ENCODE measurements around the gene CELF2. TPM values are rescaled to one million over a fixed set of nuclear protein-coding genes. Genes with fewer than 3 reads are reported as not detected.

The CELF2 gene
- total and polyA plus RNA-seq, 2 of the 4 experiments (the other 2 are of a cell fraction): 3.5 to 6.6 TPM

DNA sequence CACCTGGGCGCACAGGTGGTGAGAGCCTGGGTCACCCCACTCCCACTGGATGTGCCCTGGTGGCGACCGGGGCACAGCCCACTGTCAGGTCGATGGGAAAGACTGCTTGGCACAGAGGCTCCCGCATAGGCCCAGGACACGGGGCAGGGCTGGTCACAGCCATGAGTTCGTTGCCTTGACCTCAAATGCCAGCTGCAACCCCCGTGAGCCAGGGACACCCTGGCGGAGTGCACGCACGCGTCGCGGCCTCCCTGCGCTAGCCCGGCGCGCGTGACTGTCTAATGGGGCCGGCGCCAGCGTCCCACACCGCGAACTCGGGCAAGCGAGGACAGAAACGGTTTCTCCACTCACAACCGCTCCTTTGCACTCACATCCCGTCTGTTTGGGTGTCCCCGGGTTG, 326.4 kb downstream of the CELF2 start:
- BruUV-seq (replicated peaks): no TSS peak
- Histone ChIP-seq H2AFZ (replicated peaks; ENCODE audit: low read length, poor library complexity) (no peak overlapping the region), H3K4me2 (ENCODE audit: low read depth, low read length) (no peak overlapping the region), H3K79me1 (ENCODE audit: low read depth in 1 of 2, low read length in 2 of 2) (no peaks in the 10 kb centered on the region), H4K91ac (ENCODE audit: insufficient read depth, low read depth, low read length) (no peak overlapping the region), H3K56ac (ENCODE audit: extremely low read depth, insufficient read depth, low read length) (no peak overlapping the region), H3K27me3 (ENCODE audit: control insufficient read depth, insufficient read depth, low read length) (no peaks in the 10 kb centered on the region; the same call in 1 of the 2 replicates), H3K4ac (ENCODE audit: low read depth, low read length) (no peak overlapping the region), H3K9ac (ENCODE audit: low read depth, low read length) (no peak overlapping the region), H2BK15ac (ENCODE audit: low read depth, low read length) (no peak overlapping the region), H4K20me1 (ENCODE audit: insufficient read depth, low read length) (no peaks in the 10 kb centered on the region), H2AK5ac (ENCODE audit: low read depth, low read length) (no peak overlapping the region), H2AK9ac (replicated peaks; ENCODE audit: low read depth, low read length, poor library complexity) (no peak overlapping the region), H2BK120ac (ENCODE audit: low read depth, low read length) (no peak overlapping the region), H4K5ac (ENCODE audit: low read depth, low read length) (no peak overlapping the region), H3K27ac (ENCODE audit: insufficient read depth, low read length) (no peak overlapping the region), H3K4me3 (ENCODE audit: insufficient read depth, low read depth, low read length) (no peak overlapping the region), H3K23ac (ENCODE audit: low read depth, low read length) (no peak overlapping the region), H3K4me1 (ENCODE audit: control insufficient read depth, insufficient read depth, low read length) (no peaks in the 10 kb centered on the region), H3K9me1 (ENCODE audit: insufficient read depth, low read length) (no peaks in the 10 kb centered on the region), H3K14ac (replicated peaks; ENCODE audit: low read depth, low read length) (no peak overlapping the region), H2BK5ac (ENCODE audit: low read depth, low read length, poor library complexity, severe bottlenecking) (no peak overlapping the region), H2BK20ac (ENCODE audit: low read depth, low read length) (no peak overlapping the region), H3K18ac (ENCODE audit: low read depth, low read length) (no peak overlapping the region), H3K9me3 (ENCODE audit: control insufficient read depth, insufficient read depth, low read length) (peaks cover 2% of the 10 kb centered on the region; the same call in 1 of the 2 replicates), H3K36me3 (ENCODE audit: control insufficient read depth, insufficient read depth, low read length) (no peaks in the 10 kb centered on the region), H4K8ac (ENCODE audit: low read depth in 2 of 2, low read length in 2 of 2) (no peak overlapping the region)
- POLR2A ChIA-PET (ENCODE audit: unreplicated experiment): no interaction called here
- WGBS, 2 experiments (ENCODE audit: extremely low coverage in 2 of 2, insufficient read length in 1 of 2): 80% methylated on average over 7 of the region's 30 CpGs; no CpG with 5 or more reads in 1 of the 2 experiments
- in situ Hi-C loops (cut with MboI; ENCODE audit: low sequenced_read_pairs): no loop called here
- dilution Hi-C loops (cut with HindIII; ENCODE audit: low sequenced_read_pairs, unreplicated experiment): no loop called here
- TF ChIP-seq RCOR1 (IDR thresholded peaks at IDR 0.05; ENCODE audit: insufficient replicate concordance, low read length): no peak
- intact Hi-C loops (cut with micrococcal nuclease): no loop called here
- DNase-seq: no peak
- CTCF ChIA-PET: no interaction called here
- ATAC-seq (ENCODE audit: low read depth): no peak
